Fibroblast of skin of abdomen (primary cell): ENCODE results near the gene DSTN.
A peak's percentile ranks its signal among the peaks of the same experiment; 100 is the strongest.
"Not testable (repeated sequence)": the region's sequence is repeated elsewhere in the genome, so short reads cannot be mapped to it uniquely, and the experiment has no call there.

Source experiments
- DNase-seq: peaks from one replicate; pipeline ENCODE4 v3.0.0-alpha.2; 2013

The DSTN gene

DNA sequence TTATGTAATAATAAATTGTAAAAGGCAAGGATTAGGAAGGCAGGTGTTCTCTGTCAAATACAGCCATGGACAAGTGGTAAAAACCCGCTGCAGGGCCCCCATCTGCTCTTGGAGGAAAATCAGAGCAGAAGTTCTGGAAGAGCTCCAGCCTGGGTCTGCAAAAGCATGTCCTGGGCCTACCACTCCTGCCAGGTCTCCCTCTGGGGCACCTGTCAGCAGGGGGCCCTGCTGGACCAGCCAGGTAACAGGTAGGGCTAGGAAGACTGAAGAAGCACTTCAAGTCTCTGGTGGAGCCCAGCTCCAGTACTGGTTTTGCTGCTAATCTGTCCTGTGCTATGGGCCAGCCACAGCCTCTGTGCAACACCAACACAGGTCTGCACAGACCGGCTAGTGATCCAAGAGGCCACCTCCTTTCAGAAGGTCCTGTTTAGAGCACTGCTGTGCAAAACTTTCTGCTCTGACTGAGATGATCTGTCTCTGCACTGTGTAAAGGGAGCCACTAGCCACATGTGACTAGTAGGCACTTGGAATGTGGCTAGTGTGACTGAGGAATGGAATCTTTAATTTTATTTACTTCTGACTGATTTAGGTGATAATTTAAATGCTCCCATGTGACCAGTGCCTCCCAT lies 82.0 kb downstream of the DSTN start:
- DNase-seq, result no peak

DNA sequence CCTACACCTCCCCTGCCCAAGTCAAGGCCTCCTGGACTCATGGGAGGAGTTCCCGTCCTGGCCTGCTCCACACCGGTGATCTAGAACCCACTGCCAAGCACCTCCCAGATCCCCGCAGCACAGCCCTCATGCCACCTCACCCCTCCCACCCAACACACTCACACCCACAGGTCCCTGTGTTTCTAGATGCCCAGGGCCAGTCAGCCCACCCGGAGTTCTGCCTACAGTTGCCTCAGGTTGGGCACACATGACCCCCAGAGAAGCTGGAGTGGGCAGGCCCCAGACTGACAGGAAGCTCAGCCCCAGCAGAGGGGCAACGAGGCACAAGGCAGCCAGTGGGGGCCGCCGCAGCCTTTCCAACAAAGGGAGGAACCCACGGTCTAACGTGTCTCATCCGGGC lies 82.5 kb downstream of the DSTN start:
- DNase-seq, result no peak

DNA sequence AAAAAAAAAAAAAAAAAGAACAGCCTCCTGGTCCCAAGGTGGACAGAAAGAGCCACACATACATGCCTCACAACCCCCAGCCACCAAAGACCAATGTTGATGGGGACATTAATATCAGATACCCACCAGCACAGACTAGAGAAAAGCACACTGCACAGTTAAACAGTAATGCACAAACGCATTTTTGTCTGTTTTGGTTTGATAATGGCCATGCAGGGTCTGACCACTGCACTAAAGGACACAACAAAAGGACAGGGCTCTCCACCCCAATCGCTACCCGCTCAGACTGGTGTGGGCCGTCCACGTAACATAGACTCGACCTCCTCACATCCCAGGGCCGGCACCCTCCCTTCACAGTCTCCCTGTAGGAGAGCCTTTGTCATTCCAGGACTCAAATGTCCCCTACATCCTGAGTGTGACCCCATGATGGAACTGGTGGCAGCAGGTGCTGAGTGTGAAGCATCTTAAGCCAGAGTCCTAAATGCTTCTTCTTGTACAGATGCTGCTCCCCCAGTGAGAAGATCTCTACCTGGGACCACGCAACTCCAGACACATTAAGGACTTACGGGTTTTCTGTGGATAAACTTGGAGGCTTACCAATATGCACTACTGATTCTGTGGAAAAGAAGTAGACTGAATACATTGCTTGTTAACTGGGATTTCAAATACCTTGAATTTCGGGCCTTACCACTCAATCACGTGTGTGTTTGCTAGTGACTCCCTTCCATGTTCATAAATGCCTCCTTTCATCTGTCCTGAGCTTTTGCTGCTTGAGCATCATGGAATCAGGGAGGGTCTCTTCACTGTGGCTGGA lies 84.2 kb downstream of the DSTN start:
- DNase-seq, result no peak

DNA sequence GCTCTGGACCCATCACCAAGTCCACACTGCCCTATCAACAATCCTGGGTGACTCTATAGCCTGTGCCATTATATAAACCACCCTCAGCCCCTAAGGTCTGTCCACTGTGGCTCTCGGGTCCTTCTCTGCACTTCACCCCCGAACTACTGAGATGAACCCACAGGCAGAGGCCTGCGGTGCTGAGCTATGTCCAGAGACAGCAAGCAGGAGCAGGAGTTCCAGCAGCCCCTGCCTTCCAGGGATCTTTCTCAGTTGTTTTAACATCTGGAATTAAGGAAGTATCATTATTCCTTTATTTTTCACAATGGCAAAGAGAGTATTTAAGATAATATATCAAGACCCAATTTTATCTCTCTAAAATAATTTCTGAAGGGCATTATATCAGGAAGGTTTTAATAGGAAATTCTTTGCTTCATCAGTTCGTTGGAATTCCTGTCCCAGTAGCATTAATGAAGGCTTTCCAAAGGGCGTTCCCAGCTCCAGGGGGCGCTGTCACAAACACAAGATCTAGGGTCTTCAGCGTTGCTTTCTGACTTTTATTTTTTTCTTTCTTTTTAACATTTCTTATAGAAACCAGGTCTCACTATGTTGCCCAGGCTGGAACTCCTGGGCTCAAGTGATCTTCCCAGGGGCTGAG lies 84.9 kb downstream of the DSTN start:
- peak; percentile 58 for DNase-seq

DNA sequence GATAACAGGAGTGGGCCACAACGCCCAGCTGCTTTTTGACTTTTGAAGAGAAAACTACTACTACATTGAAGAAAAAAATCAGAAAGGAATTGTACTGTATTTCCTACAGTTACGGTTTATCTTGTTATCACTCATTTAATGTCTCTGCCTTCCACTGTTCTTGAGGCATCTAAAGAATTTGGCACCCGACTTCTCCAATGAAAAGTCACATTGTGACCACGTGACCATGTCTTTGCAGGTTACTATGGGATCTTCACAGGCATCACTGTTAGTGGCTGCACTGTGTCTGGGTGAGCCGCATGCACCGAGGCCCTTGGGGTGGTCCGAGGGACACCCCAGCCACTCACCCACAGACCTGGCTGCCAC lies 85.4 kb downstream of the DSTN start:
- peak; percentile 34 for DNase-seq

DNA sequence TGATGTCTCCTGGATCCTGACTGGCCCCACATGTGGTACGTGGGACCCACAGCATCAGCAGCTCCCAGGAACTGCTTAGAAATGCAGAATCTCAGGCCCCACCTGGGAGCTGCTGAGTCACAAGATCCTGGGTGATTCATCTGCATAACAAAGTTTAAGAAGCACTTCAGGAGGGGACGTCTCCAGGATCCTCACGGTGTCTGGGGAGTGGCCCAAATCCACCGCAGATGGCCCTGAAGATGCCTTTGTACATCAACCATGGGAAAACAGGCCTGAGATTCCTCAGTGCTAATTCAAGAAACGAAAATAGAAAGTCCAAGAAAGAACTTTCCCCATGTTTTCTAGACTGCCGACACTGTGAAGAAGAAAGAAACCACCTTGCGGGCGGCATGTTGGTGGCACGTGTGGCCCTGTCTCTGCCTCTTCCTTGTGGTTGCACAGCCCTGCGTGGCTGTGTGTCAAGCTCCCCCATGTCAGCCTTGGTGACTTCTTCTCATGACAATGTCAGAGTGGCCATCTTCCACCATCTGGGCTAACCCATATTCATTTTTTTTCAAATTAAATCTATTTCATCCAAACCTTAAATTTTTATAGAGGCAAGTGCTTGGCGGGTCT lies 86.1 kb downstream of the DSTN start:
- no peak for DNase-seq

DNA sequence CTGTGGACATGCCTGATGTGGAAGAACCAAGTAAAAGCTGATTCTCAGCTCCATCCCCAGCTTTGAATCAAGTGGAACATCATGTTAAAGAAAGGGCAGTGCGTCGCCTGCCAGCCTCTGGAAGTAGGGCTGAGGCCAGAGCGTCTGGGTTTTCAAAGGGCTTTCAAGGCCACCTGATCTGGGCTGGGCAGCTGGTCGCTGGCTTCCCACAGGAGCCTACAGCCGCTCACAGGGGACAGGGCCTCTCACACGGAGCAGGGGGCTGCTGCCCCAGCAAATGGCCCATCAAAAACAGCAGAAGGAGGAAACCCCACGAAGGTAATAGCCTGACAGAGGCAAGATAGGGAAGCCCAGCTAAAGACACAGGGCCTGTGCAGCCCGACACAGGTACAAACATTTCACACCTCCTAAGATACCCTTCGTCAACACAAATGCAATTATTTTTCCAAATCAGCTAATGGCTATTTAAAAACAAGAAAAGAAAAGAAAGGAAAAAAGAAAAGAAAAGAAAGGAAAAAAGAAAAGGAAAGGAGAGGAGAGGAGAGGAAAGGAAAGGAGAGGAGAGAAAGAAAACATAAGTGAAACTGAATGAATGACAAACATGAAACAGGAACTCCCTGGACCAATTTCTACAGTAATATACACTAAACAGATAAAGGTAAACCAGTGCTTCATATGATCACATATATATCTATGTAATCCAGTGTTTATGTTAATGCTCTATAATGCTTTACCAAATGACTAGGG lies 87.4 kb downstream of the DSTN start:
- no peak for DNase-seq

DNA sequence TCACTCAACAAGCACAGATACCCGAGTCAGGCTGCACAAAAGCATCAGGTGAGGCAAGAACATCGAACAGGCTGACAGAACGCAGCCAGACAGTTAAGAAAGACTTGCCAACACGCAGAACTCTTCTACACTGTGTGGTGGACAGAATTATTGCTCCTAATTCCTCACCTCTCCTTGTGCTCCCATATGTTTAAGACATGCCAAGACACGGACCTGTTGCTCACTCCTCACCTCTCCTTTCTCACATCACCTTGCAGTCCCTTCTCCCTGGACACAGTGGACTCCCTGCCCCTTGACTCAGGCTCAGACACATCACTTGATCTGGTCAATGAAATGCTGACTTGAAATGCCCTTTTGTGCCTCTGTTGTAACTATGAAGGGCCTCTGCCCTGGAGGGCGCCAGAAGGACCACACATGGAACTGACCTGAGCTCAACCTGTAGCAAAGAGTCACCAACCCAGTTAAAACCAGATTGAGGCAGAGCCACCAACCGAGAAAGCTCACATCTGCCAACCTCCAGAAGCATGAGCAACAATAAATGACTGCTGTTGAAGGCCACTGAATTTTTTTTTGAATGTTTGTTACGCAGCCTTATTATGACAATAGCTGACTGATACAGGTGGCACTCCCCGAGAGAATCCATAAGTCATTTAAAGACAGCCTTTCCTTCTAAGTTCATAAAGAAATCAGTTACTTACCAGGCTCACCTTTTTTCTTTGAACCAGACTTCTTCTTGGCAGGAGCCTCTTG lies 88.2 kb downstream of the DSTN start:
- no peak for DNase-seq

DNA sequence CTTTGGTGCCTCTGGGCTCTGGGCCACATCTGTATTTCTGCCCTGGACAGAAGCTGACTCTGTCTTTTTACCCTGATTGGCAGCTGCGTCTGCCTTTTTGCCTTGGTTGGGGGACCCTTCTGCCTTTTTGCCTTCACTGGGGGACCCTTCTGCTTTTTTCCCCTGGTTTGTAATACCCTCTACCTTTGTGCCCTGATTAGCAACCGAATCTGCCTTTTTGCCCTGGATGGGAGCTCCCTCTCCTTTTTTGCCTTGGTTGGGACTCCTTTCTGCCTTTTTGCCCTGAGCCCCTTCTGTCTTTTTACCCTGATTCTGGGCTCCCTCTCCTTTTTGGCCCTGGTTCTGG lies 88.7 kb downstream of the DSTN start:
- no peak for DNase-seq

DNA sequence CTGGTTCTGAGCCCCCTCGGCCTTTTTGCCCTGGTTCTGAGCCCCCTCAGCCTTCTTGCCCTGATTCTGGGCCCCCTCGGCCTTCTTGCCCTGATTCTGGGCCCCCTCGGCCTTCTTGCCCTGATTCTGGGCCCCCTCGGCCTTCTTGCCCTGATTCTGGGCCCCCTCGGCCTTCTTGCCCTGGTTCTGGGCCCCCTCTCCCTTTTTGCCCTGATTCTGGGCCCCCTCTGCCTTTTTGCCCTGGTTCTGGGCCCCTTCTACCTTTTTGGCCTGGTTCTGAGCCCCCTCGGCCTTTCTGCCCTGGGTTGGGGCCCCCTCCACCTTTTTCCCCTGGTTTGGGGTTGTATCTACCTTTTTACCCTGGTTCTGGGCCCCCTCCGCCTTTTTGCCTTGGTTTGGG lies 89.5 kb downstream of the DSTN start:
- DNase-seq, result not testable (repeated sequence)
